HCT116 (cell line): Measurements from ENCODE around the gene UNK. TPM values are rescaled to one million over a fixed set of nuclear protein-coding genes. Genes with fewer than 3 reads are reported as not detected.

Experiments used
- ATAC-seq: fragments of 200-7000 bp; cut with Tn5 transposase; 2 replicates; pipeline ENCODE4 v1.9.1; 2020; ENCODE audit warnings: mild to moderate bottlenecking, moderate library complexity
- BruUV-seq: library from RNA; stranded (reverse); fragments of 400-500 nt; replicated peaks from 2 replicates; lab custom pipeline; 2021; lab: Mats Ljungman, UMichigan
- CTCF ChIA-PET: fragments of 300-600 bp; sonication (Branson Sonifier 250); formaldehyde crosslinking; loops from one replicate; lab custom pipeline; 2021; ENCODE audit warnings: antibody characterized with exemption; lab: Charles Lee
- POLR2A ChIA-PET: fragments of 300-600, 350-600 bp; sonication (Branson Sonifier 250); formaldehyde crosslinking; loops from one replicate; lab custom pipeline; 2021; ENCODE audit warnings: antibody characterized with exemption; lab: Charles Lee
- RAD21 ChIA-PET, 2 experiments: fragments of 300-600 bp; sonication (Branson Sonifier 250); formaldehyde crosslinking; loops; one replicate each; lab custom pipeline; 2023; ENCODE audit warnings: low total read pairs in 2 of 2; ENCODE audit not compliant: uncharacterized antibody in 2 of 2, unreplicated experiment in 2 of 2, low non-redundant PET in 1 of 2; lab: Charles Lee
- DNase-seq: peaks from one replicate; pipeline ENCODE4 v3.0.0-alpha.2; 2010; ENCODE audit warnings: low read depth, low spot score
- H2AFZ ChIP-seq: fragments of 200-600 bp; shearing (Covaris generic), sonication (generic); 2 replicates; pipeline ENCODE4 v1.6.1; 2017; ENCODE audit warnings: low read depth, mixed run types, mixed read lengths, antibody characterized with exemption, low read length; ENCODE audit not compliant: poor library complexity, severe bottlenecking
- H3K27ac ChIP-seq: 2 replicates; pipeline ENCODE4 v1.5.1; 2012; ENCODE audit warnings: low read depth, low read length
- H3K27me3 ChIP-seq: fragments of 200-600 bp; sonication (generic); 2 replicates; pipeline ENCODE4 v1.6.1; 2016; ENCODE audit warnings: mixed run types, low read length, mixed read lengths; ENCODE audit not compliant: insufficient read depth
- H3K36me3 ChIP-seq, 2 experiments: fragments of 200-500 bp in 1 of 2; fragments of 200-600 bp in 1 of 2; sonication (Bioruptor generic) in 1 of 2; sonication (generic) in 1 of 2; 2 replicates each; pipeline versions ENCODE4 v1.5.1 to v1.6.1; 2014 to 2016; ENCODE audit warnings: low read length in 2 of 2, inconsistent platforms in 1 of 2, mixed read lengths in 1 of 2, mixed run types in 1 of 2; ENCODE audit not compliant: insufficient read depth in 2 of 2, control insufficient read depth in 1 of 2
- H3K4me1 ChIP-seq, 2 experiments: fragments of 200-600 bp in 1 of 2; sonication (generic) in 1 of 2; 2 replicates each; pipeline versions ENCODE4 v1.5.1 to v1.6.1; 2012 to 2017; ENCODE audit warnings: low read length in 2 of 2, inconsistent platforms in 1 of 2, mild to moderate bottlenecking in 1 of 2, mixed read lengths in 1 of 2, mixed run types in 1 of 2, moderate library complexity in 1 of 2; ENCODE audit not compliant: insufficient read depth in 2 of 2, control insufficient read depth in 1 of 2
- H3K4me2 ChIP-seq: fragments of 200-600 bp; sonication (generic); 2 replicates; pipeline ENCODE4 v1.6.1; 2017; ENCODE audit warnings: mixed run types, low read length, mixed read lengths
- H3K4me3 ChIP-seq, 2 experiments: fragments of 200-600 bp in 1 of 2; sonication (generic) in 1 of 2; replicated peaks in 1 of 2; 2 replicates each; pipeline ENCODE4 v1.5.1; 2011 to 2016; ENCODE audit warnings: low read length in 2 of 2, control low read depth in 1 of 2, low read depth in 1 of 2, mild to moderate bottlenecking in 1 of 2, mixed read lengths in 1 of 2, mixed run types in 1 of 2
- H3K79me2 ChIP-seq: fragments of 200-600 bp; sonication (generic); 2 replicates; pipeline ENCODE4 v1.6.1; 2017; ENCODE audit warnings: mild to moderate bottlenecking, mixed run types, low read length, moderate library complexity, mixed read lengths; ENCODE audit not compliant: insufficient read depth
- H3K9ac ChIP-seq: fragments of 200-600 bp; sonication (generic); 2 replicates; pipeline ENCODE4 v1.6.1; 2016; ENCODE audit warnings: low read length, mixed read lengths
- H3K9me2 ChIP-seq: fragments of 200-600 bp; sonication (generic), shearing (Covaris generic); 2 replicates; pipeline ENCODE4 v1.6.1; 2017; ENCODE audit warnings: mixed run types, mild to moderate bottlenecking, moderate library complexity; ENCODE audit not compliant: insufficient read depth
- H3K9me3 ChIP-seq, 2 experiments: fragments of 200-500 bp in 1 of 2; fragments of 200-600 bp in 1 of 2; sonication (Bioruptor generic) in 1 of 2; sonication (generic) in 1 of 2; 2 replicates each; pipeline ENCODE4 v1.6.1; 2014 to 2017; ENCODE audit warnings: low read length in 2 of 2, mixed read lengths in 2 of 2, inconsistent platforms in 1 of 2, low read depth in 1 of 2, mild to moderate bottlenecking in 1 of 2, mixed run types in 1 of 2, moderate library complexity in 1 of 2; ENCODE audit not compliant: control insufficient read depth in 1 of 2, insufficient read depth in 1 of 2
- H4K20me1 ChIP-seq: fragments of 200-600 bp; sonication (generic), shearing (Covaris generic); 2 replicates; pipeline ENCODE4 v1.6.1; 2017; ENCODE audit warnings: mixed run types, mild to moderate bottlenecking, moderate library complexity; ENCODE audit not compliant: insufficient read depth
- CEBPB ChIP-seq: IDR thresholded peaks from 2 replicates; pipeline ENCODE4 v1.6.1; 2012; ENCODE audit warnings: low read depth
- CTCF ChIP-seq, 3 experiments: fragments of 200-600 bp in 1 of 3; sonication (generic) in 1 of 3; IDR thresholded peaks in 2 of 3; conservative IDR thresholded peaks in 1 of 3; 2 replicates each; pipeline ENCODE4 v1.5.1; 2012 to 2017; ENCODE audit warnings: low read depth in 2 of 3, low read length in 2 of 3, antibody characterized with exemption in 1 of 3, borderline replicate concordance in 1 of 3, control low read depth in 1 of 3, mild to moderate bottlenecking in 1 of 3, mixed read lengths in 1 of 3, mixed run types in 1 of 3, moderate library complexity in 1 of 3; ENCODE audit not compliant: insufficient read depth in 1 of 3
- EGR1 ChIP-seq: IDR thresholded peaks from 2 replicates; pipeline ENCODE4 v1.6.1; 2012; ENCODE audit warnings: low read depth
- ELF1 ChIP-seq: IDR thresholded peaks from 2 replicates; pipeline ENCODE4 v1.6.1; 2012; ENCODE audit warnings: low read depth, borderline replicate concordance
- EZH2phosphoT487 ChIP-seq: fragments of 200-600 bp; IDR thresholded peaks from 2 replicates; pipeline ENCODE4 v1.6.1; 2018; ENCODE audit warnings: antibody characterized with exemption, borderline replicate concordance
- FOSL1 ChIP-seq: IDR thresholded peaks from 2 replicates; pipeline ENCODE4 v1.6.1; 2012; ENCODE audit warnings: low read depth
- JUND ChIP-seq: IDR thresholded peaks from 2 replicates; pipeline ENCODE4 v1.6.1; 2012
- POLR2A ChIP-seq: IDR thresholded peaks from 2 replicates; pipeline ENCODE4 v1.7.0; 2011; ENCODE audit warnings: borderline replicate concordance; ENCODE audit not compliant: insufficient read depth, insufficient read length; ENCODE audit errors: extremely low read depth
- POLR2AphosphoS5 ChIP-seq: IDR thresholded peaks from 2 replicates; pipeline ENCODE4 v1.6.1; 2011; ENCODE audit warnings: mild to moderate bottlenecking, low read depth, low read length, moderate library complexity
- SIN3A ChIP-seq: IDR thresholded peaks from 2 replicates; pipeline ENCODE4 v1.6.1; 2012; ENCODE audit warnings: low read depth
- SP1 ChIP-seq: IDR thresholded peaks from 2 replicates; pipeline ENCODE4 v1.6.1; 2012; ENCODE audit warnings: low read depth
- SRF ChIP-seq: IDR thresholded peaks from 2 replicates; pipeline ENCODE4 v1.6.1; 2012; ENCODE audit warnings: low read depth
- TCF7L2 ChIP-seq: IDR thresholded peaks from 2 replicates; pipeline ENCODE4 v1.7.0; 2011; ENCODE audit warnings: borderline replicate concordance, inconsistent platforms; ENCODE audit not compliant: insufficient read depth, insufficient read length; ENCODE audit errors: extremely low read depth
- ZBTB33 ChIP-seq: IDR thresholded peaks from 2 replicates; pipeline ENCODE4 v1.6.1; 2011; ENCODE audit warnings: mild to moderate bottlenecking, low read length, moderate library complexity; ENCODE audit not compliant: insufficient replicate concordance; ENCODE audit errors: extremely low read depth
- ZFX ChIP-seq: fragments of 450-650 bp; IDR thresholded peaks from 2 replicates; pipeline ENCODE4 v1.6.1; 2017
- ZNF274 ChIP-seq: fragments of 200-500 bp; sonication (Bioruptor generic); IDR thresholded peaks from 2 replicates; pipeline ENCODE4 v1.6.1; 2014; ENCODE audit warnings: mild to moderate bottlenecking, low read depth, low read length, inconsistent platforms
- intact Hi-C: fragments of 100-400 bp; cut with micrococcal nuclease; formaldehyde crosslinking; loops from 2 replicates; pipeline ENCODE4 v1.10.0; 2022
- total RNA-seq: library from RNA; stranded (reverse); gene quantifications from one replicate; pipeline ENCODE4 v1.2.1, GENCODE V29; 2021; ENCODE audit not compliant: unreplicated experiment
- TF ChIP-seq, protein P1 (sequence below): IDR thresholded peaks from 2 replicates; pipeline ENCODE4 v1.6.1; 2012; ENCODE audit warnings: low read depth
- TF ChIP-seq, protein P2 (sequence below): IDR thresholded peaks from 2 replicates; pipeline ENCODE4 v1.6.1; 2012

The UNK gene
- total RNA-seq, 1 experiment from 2014 or later, result 40.6 TPM

- peak overlapping the region; percentile 25; the same call in 1 of the 2 replicates for H3K4me2 ChIP-seq
- H3K27ac ChIP-seq, result no peak overlapping the region
- no peak overlapping the region for H3K9ac ChIP-seq
- H2AFZ ChIP-seq, result no peak overlapping the region
- ATAC-seq, result no peak
- H4K20me1 ChIP-seq, result no peaks in the 10 kb centered on the region
- ChIA-PET RAD21 (no interaction called here), CTCF (interaction anchor here (0.9 kb wide), 1 partner anchor 12 kb away, joined by 3 read pairs; no protein-coding TSS in a partner anchor)
- no peak for TF ChIP-seq POLR2A
- no peak for TF ChIP-seq SP1
- TF ChIP-seq EGR1, result no peak
- no peak for TF ChIP-seq ZFX
- TF ChIP-seq CEBPB, result no peak
- TF ChIP-seq POLR2AphosphoS5, result no peak
- TF ChIP-seq CTCF (IDR thresholded peaks at IDR 0.05 in 2 of 3, conservative IDR thresholded peaks at IDR 0.05 in 1 of 3; ENCODE audit: borderline replicate concordance in 1 of 3, insufficient read depth in 1 of 3, low read depth in 2 of 3, low read length in 2 of 3), result no peak
- no peak for TF ChIP-seq SRF
- TF ChIP-seq ELF1, result no peak
- TF ChIP-seq TCF7L2, result no peak
- TF ChIP-seq, protein P1, sequence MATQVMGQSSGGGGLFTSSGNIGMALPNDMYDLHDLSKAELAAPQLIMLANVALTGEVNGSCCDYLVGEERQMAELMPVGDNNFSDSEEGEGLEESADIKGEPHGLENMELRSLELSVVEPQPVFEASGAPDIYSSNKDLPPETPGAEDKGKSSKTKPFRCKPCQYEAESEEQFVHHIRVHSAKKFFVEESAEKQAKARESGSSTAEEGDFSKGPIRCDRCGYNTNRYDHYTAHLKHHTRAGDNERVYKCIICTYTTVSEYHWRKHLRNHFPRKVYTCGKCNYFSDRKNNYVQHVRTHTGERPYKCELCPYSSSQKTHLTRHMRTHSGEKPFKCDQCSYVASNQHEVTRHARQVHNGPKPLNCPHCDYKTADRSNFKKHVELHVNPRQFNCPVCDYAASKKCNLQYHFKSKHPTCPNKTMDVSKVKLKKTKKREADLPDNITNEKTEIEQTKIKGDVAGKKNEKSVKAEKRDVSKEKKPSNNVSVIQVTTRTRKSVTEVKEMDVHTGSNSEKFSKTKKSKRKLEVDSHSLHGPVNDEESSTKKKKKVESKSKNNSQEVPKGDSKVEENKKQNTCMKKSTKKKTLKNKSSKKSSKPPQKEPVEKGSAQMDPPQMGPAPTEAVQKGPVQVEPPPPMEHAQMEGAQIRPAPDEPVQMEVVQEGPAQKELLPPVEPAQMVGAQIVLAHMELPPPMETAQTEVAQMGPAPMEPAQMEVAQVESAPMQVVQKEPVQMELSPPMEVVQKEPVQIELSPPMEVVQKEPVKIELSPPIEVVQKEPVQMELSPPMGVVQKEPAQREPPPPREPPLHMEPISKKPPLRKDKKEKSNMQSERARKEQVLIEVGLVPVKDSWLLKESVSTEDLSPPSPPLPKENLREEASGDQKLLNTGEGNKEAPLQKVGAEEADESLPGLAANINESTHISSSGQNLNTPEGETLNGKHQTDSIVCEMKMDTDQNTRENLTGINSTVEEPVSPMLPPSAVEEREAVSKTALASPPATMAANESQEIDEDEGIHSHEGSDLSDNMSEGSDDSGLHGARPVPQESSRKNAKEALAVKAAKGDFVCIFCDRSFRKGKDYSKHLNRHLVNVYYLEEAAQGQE, result no peak
- no peak for TF ChIP-seq EZH2phosphoT487
- no peak for TF ChIP-seq ZNF274
- TF ChIP-seq ZBTB33, result no peak
- TF ChIP-seq JUND, result no peak
- no peak for TF ChIP-seq SIN3A
- no peak for TF ChIP-seq FOSL1
- TF ChIP-seq, protein P2, sequence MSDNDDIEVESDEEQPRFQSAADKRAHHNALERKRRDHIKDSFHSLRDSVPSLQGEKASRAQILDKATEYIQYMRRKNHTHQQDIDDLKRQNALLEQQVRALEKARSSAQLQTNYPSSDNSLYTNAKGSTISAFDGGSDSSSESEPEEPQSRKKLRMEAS, result no peak
- TF ChIP-seq, all 23 proteins: peak for 0
- H3K27me3 ChIP-seq, result no peaks in the 10 kb centered on the region
- H3K9me3 ChIP-seq, result no peaks in the 10 kb centered on the region
- POLR2A ChIA-PET, result interaction anchor here (1.8 kb wide), 1 partner anchor 53 kb away, joined by 6 read pairs; a partner anchor contains a TSS
- H3K9me2 ChIP-seq, result no peaks in the 10 kb centered on the region
- no peak overlapping the region for H3K4me3 ChIP-seq
- H3K79me2 ChIP-seq, result no peaks in the 10 kb centered on the region
- no peaks in the 10 kb centered on the region for H3K36me3 ChIP-seq
- DNase-seq, result no peak
- intact Hi-C loops, result no loop called here
- peaks cover 3 to 12% of the 10 kb centered on the region in 2 experiments; a peak in 2 of 4 replicates for H3K4me1 ChIP-seq
- no TSS peak for BruUV-seq
Measured at GRCh38 chr17:75832652-75833400, 48.2 kb downstream of the UNK start.
